Measurements from ENCODE around the gene RAB3IP. TPM values are rescaled to one million over a fixed set of nuclear protein-coding genes. Genes with fewer than 3 reads are reported as not detected.

The RAB3IP gene
- total and polyA plus RNA-seq, 2 of the 4 experiments (the other 2 are of a cell fraction): 1.5 to 2.7 TPM

DNA sequence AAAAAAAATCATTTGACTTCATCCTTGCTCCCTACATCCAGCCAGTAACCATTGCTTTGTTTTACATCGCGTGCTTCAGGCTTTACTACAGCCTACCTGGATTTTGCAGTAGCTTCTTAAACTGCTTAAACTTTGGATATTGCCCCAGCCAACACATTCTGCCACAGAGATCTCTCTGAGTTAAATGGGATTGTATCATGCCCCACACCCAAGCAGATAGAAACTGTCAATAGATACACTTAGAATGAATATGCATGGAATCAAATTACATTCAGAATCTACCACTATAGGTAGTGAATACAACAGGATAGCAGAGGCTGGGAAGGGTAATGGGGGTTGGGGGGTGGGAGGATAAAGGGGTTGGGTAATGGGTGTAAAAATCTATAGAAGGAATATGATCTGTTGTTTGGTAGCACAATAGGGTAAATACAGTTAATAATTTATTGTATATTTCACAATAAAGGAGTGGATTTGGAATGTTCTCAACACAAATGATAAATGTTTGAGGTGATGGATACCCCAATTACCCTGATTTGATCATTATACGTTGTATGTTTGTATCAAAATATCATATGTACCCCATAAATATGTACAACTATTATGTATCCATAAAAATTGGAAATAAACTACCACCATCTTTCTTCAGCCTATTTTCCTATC, 83.7 kb downstream of the RAB3IP start:
- 80% methylated on average over 1 of the region's 3 CpGs; no CpG with 5 or more reads in 1 of the 2 experiments for WGBS, 2 experiments (ENCODE audit: extremely low coverage in 2 of 2, insufficient read length in 1 of 2)
- ChIA-PET POLR2A (ENCODE audit: unreplicated experiment) (no interaction called here), CTCF (interaction anchor here (0.6 to 1.1 kb wide), 2 partner anchors 9 to 863 kb away, joined by 3 to 4 read pairs; no protein-coding TSS in a partner anchor)
- no peak overlapping the region for H4K5ac ChIP-seq (ENCODE audit: low read depth, low read length)
- no peak overlapping the region for H2AFZ ChIP-seq (replicated peaks; ENCODE audit: low read length, poor library complexity)
- H2BK5ac ChIP-seq (ENCODE audit: low read depth, low read length, poor library complexity, severe bottlenecking): no peak overlapping the region
- no peak overlapping the region for H3K18ac ChIP-seq (ENCODE audit: low read depth, low read length)
- DNase-seq (no peak), ATAC-seq (ENCODE audit: low read depth) (no peak)
- H3K36me3 ChIP-seq (ENCODE audit: control insufficient read depth, insufficient read depth, low read length): no peaks in the 10 kb centered on the region
- H3K23ac ChIP-seq (ENCODE audit: low read depth, low read length): no peak overlapping the region
- H2BK120ac ChIP-seq (ENCODE audit: low read depth, low read length): no peak overlapping the region
- no peaks in the 10 kb centered on the region for H4K20me1 ChIP-seq (ENCODE audit: insufficient read depth, low read length)
- no peak overlapping the region for H3K4me2 ChIP-seq (ENCODE audit: low read depth, low read length)
- H3K14ac ChIP-seq (replicated peaks; ENCODE audit: low read depth, low read length): no peak overlapping the region
- no peaks in the 10 kb centered on the region for H3K9me1 ChIP-seq (ENCODE audit: insufficient read depth, low read length)
- no peak overlapping the region for H3K9ac ChIP-seq (ENCODE audit: low read depth, low read length)
- intact Hi-C loops (cut with micrococcal nuclease): no loop called here
- H3K79me1 ChIP-seq (ENCODE audit: low read depth in 1 of 2, low read length in 2 of 2): no peaks in the 10 kb centered on the region
- H3K4me3 ChIP-seq (ENCODE audit: insufficient read depth, low read depth, low read length): no peak overlapping the region
- no peak overlapping the region for H3K27ac ChIP-seq (ENCODE audit: insufficient read depth, low read length)
- peaks cover 3% of the 10 kb centered on the region; the same call in 1 of the 2 replicates for H3K4me1 ChIP-seq (ENCODE audit: control insufficient read depth, insufficient read depth, low read length)
- in situ Hi-C loops (cut with MboI; ENCODE audit: low sequenced_read_pairs): no loop called here
- H2AK5ac ChIP-seq (ENCODE audit: low read depth, low read length): no peak overlapping the region
- H3K56ac ChIP-seq (ENCODE audit: extremely low read depth, insufficient read depth, low read length): no peak overlapping the region
- no peak overlapping the region for H3K4ac ChIP-seq (ENCODE audit: low read depth, low read length)
- H4K8ac ChIP-seq (ENCODE audit: low read depth in 2 of 2, low read length in 2 of 2): no peak overlapping the region
- no TSS peak for BruUV-seq (replicated peaks)
- no peaks in the 10 kb centered on the region for H3K27me3 ChIP-seq (ENCODE audit: control insufficient read depth, insufficient read depth, low read length)
- H4K91ac ChIP-seq (ENCODE audit: insufficient read depth, low read depth, low read length): no peak overlapping the region
- no peaks in the 10 kb centered on the region for H3K9me3 ChIP-seq (ENCODE audit: control insufficient read depth, insufficient read depth, low read length)
- no peak overlapping the region for H2AK9ac ChIP-seq (replicated peaks; ENCODE audit: low read depth, low read length, poor library complexity)
- H2BK20ac ChIP-seq (ENCODE audit: low read depth, low read length): no peak overlapping the region
- no peak overlapping the region for H2BK15ac ChIP-seq (ENCODE audit: low read depth, low read length)
- dilution Hi-C loops (cut with HindIII; ENCODE audit: low sequenced_read_pairs, unreplicated experiment): no loop called here
- TF ChIP-seq RFX5 (IDR thresholded peaks at IDR 0.05; ENCODE audit: low read depth, low read length) (no peak), BHLHE40 (IDR thresholded peaks at IDR 0.05; ENCODE audit: low read depth, low read length) (no peak), NFE2L2 (IDR thresholded peaks at IDR 0.05; ENCODE audit: low read depth, low read length) (no peak), CHD1 (IDR thresholded peaks at IDR 0.05; ENCODE audit: low read depth, low read length) (no peak), SMC3 (IDR thresholded peaks at IDR 0.05; ENCODE audit: low read depth, low read length) (no peak), MAZ (IDR thresholded peaks at IDR 0.05; ENCODE audit: borderline replicate concordance, low read depth, low read length) (no peak), CEBPB (IDR thresholded peaks at IDR 0.05; ENCODE audit: low read depth, low read length) (no peak), RAD21 (IDR thresholded peaks at IDR 0.05; ENCODE audit: low read length) (no peak)
- TF ChIP-seq, protein P1, sequence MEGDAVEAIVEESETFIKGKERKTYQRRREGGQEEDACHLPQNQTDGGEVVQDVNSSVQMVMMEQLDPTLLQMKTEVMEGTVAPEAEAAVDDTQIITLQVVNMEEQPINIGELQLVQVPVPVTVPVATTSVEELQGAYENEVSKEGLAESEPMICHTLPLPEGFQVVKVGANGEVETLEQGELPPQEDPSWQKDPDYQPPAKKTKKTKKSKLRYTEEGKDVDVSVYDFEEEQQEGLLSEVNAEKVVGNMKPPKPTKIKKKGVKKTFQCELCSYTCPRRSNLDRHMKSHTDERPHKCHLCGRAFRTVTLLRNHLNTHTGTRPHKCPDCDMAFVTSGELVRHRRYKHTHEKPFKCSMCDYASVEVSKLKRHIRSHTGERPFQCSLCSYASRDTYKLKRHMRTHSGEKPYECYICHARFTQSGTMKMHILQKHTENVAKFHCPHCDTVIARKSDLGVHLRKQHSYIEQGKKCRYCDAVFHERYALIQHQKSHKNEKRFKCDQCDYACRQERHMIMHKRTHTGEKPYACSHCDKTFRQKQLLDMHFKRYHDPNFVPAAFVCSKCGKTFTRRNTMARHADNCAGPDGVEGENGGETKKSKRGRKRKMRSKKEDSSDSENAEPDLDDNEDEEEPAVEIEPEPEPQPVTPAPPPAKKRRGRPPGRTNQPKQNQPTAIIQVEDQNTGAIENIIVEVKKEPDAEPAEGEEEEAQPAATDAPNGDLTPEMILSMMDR (conservative IDR thresholded peaks at IDR 0.05; ENCODE audit: low read depth, low read length): no peak
